Hematopoietic multipotent progenitor cell treated with erythropoietin and hydrocortisone succinate and interleukin-3 and kit ligand, for 8 days (in vitro differentiated cells): Measurements from ENCODE around the gene PANK2.
A peak's percentile ranks its signal among the peaks of the same experiment; 100 is the strongest.
"Not testable (repeated sequence)": the region's sequence is repeated elsewhere in the genome, so short reads cannot be mapped to it uniquely, and the experiment has no call there.

Source experiments
- DNase-seq: peaks from one replicate; pipeline ENCODE4 v3.0.0-alpha.2; 2015

PANK2 gene

DNA sequence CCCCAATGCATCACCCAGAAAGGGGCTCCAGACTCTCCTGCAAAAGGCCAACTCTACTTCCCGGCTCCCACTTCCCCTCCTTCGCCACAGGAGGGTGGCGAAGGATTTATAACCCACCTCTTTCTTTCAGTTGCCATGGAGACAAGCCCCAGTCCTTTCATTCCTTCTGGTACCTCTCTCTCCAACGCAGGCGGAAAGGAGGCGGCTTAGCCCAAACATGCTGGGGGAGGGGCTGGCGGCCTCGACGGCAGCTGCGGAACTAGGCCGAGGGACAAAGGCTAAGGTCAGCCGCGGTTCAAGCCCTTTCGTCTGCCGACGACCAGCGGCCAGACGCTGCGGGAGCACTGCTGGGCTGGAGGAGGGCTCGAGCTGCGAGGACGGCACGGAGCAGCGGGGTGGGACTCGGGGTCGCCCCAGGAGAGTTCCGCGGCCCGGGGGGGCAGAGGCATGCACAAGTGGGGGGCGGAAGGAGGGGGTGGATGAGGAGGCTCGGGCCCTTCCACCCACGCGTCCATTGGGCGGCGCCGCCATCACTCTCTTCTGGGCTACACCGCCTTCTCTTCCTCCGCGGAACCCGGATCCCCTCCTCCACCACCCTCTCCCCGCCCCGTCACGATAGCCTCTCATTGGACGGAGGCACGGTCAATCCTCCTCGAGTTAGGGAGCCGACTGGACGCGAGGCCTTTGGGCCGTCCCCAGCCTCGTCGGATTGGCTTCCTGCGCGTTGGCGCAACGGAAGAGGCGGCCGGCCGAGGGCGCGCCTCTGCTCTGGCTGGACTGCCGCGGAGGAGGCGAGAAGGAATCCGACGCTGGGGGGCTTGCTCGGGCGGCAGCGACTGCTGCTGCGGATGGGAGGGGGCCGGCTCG lies at the start of gene PANK2:
Gene PANK2 (plus strand): TSS at position 766 of the 867 bp plus-strand sequence.
- DNase-seq = peak; percentile 99

DNA sequence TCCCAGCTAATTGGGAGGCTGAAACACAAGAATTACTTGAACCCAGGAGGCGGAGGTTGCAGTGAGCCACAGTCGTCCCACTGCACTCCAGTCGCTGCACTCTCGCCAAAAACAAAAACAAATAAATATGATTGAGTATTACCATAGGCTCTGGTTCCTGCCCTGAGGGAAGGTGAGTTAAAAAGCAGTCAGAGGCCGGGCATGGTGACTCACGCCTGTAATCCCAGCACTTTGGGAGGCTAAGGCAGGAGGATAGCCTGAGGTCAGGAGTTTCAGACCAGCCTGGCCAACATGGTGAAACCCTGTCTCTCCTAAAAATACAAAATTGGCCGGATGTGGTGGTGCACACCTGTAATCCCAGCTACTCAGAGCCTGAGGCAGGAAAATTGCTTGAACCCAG lies 49.0 kb upstream of the PANK2 start:
- not testable (repeated sequence) for DNase-seq

DNA sequence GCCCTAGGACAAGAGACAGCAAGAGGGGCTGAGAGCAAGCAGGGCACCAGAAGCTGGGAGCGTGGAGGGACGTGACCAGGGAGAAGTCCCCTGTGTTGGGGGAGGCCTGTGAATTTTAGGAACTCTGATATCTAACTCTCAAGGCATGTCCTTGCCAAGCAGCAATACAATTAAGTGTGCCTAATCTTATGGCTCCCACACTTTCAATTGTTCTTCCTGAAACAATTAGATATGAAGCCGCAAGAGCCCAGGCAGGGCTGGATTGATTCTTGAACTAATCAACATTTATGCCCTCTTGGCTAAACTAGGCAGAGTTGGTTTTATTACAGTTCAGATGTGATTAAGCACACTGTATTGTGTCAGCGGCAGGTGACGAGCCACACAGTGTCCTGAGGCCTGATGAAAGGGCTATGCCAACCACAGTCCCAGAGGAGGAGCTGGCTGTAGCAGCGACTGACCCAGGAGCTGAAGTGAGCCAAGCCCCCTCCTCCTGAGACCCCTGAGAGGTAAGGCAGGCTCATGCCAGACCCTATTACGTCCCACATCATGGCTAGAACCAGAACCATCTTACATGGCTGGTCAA lies 46.7 kb upstream of the PANK2 start:
- peak; percentile 98 for DNase-seq

- peak; percentile 77 for DNase-seq
Observed at GRCh38 chr20:3843490-3843889, 45.7 kb upstream of the PANK2 start.

- DNase-seq = not testable (repeated sequence)
Observed at GRCh38 chr20:3843990-3844619, 45.1 kb upstream of the PANK2 start.

- DNase-seq = no peak
Observed at GRCh38 chr20:3846378-3846739, 42.8 kb upstream of the PANK2 start.

GRCh38 chr20:3846740-3847428 lies 42.3 kb upstream of the PANK2 start, which contains the start of gene MAVS:
Gene MAVS, plus strand, starts transcription at chr20:3846834. Its CDS starts 7,791 bp downstream, at chr20:3854625.
- DNase-seq = peak; percentile 81

DNA sequence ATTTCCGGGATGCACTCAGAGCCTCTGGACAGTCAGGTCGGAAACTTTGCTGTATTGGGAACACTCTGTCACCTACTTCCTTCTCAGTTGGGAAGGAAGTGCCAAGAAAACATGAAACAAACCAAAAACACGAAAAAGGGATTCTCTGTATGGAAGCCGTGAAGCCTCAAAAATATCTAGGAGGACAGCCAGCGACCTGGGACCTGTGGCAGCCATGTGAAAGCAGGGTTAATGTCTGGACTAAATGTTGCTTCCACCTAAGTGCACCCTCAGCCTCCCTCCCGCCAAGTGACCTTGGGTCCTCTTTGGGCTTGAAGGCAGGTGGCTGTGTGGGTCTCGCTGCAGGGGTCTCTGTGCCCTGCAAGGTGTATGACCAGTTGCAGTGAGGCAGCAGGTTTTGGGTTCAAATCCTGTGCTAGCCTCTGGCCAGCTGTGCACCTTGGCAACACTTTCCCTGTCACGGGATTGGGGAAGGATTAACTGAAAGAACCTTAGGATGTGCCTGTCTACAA lies 41.7 kb upstream of the PANK2 start:
- DNase-seq = no peak

- no peak for DNase-seq
Observed at GRCh38 chr20:3848565-3848964, 40.6 kb upstream of the PANK2 start.

GRCh38 chr20:3854462-3854871 lies 34.7 kb upstream of the PANK2 start:
- no peak for DNase-seq

DNA sequence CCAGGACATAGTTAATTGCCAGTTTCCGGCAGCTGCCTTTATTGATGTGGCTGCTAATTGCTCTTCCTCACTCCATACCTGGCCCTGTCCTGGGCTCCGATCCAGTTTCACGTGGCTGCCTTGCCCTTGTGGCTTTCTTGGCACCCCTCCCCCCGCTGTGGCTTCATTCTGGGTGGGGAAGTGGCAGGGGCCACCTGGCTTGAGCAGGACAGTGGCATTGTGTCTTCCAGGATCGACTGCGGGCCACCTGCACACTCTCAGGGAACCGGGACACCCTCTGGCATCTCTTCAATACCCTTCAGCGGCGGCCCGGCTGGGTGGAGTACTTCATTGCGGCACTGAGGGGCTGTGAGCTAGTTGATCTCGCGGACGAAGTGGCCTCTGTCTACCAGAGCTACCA lies 31.8 kb upstream of the PANK2 start:
- DNase-seq = no peak

- no peak for DNase-seq
Observed at GRCh38 chr20:3858689-3859088, 30.5 kb upstream of the PANK2 start.

- no peak for DNase-seq
Observed at GRCh38 chr20:3861191-3861590, 28.0 kb upstream of the PANK2 start.

GRCh38 chr20:3862333-3862732 lies 26.9 kb upstream of the PANK2 start:
- DNase-seq = no peak

DNA sequence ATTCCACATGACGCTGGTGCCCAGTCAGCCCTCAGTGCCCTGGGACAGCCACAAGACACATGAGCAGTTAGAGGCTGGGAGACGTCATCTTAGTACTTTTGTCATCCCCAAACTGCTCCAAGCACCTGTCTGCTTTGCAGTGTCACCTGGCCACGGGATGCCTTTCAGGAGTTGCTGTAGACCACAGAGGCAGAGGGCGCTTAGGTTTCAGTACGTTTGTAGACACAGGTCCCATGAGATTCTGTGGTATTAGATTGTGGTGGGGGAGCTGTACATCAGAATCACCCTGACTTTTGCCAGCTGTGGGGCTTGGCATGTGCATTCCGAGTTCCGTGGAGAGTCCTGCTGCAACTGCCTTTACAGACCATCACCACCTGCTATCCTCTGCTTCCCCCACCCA lies 25.9 kb upstream of the PANK2 start:
- DNase-seq = no peak

DNA sequence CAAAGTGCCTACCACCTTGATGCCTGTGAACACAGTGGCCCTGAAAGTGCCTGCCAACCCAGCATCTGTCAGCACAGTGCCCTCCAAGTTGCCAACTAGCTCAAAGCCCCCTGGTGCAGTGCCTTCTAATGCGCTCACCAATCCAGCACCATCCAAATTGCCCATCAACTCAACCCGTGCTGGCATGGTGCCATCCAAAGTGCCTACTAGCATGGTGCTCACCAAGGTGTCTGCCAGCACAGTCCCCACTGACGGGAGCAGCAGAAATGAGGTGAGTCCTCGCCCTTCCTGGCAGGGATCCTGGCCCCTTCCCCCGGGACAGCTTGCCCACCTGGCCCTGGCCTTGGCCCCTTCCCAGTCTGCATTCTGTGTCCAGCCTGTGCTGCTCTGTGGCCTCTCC lies 24.7 kb upstream of the PANK2 start:
- DNase-seq = no peak

DNA sequence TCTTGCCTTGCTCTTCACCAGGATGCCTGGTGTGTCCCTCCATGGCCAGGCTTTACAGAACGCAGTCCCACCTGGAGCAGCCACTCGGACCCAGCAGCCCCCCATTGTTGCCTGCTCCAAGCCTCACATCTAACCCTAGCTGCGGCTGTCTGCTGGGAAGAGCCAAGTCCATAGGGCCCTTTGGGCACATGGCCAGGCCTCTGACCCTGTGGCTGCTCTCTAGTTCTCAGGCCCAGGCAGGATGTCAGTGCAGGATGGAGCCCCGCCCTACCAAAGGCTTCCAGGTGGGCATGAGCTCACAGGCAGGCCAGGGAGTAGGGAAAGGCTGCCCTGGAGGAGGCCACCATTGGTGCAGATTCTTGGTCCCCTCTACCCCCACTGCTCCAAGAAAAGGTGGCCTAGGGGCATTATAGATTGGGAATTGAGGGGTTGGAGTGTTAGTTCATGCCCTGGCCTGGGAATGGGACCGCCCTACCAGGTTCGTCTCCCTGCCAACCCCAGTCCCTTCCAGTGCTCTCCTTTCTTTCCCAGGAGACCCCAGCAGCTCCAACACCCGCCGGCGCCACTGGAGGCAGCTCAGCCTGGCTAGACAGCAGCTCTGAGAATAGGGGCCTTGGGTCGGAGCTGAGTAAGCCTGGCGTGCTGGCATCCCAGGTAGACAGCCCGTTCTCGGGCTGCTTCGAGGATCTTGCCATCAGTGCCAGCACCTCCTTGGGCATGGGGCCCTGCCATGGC lies 23.9 kb upstream of the PANK2 start:
- no peak for DNase-seq

DNA sequence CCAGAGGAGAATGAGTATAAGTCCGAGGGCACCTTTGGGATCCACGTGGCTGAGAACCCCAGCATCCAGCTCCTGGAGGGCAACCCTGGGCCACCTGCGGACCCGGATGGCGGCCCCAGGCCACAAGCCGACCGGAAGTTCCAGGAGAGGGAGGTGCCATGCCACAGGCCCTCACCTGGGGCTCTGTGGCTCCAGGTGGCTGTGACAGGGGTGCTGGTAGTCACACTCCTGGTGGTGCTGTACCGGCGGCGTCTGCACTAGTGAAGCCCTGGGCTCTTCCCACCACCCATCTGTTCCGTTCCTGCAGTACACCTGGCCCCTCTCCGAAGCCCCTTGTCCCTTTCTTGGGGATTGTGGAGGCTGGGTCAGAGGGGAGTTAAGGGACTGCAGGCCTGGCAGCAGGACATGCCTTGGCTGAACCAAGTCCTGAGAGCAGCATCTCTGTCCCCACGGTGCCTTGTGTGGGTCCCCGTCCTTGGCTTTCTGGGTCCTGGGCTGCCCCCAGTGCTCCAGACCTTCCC lies 23.2 kb upstream of the PANK2 start:
- no peak for DNase-seq

DNA sequence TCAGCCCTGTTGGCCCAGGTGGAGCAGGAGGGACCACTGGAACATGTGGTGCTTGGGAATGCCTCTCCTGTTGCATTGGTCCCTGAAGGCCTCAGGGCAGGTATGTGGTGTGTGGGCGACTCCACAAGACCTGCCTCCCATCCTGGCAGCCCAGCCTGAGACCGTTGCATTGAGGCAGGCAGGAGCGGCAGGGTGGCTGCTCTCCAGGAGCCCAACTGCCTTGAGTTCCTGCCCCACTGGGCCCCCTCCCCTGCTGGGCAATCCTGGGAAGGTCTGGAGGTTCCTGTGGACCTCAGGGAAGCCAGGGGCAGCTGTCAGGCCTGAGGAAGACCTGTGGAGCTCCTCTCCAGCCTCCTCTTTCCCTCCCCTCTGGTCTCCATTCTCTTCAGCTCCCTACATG lies 22.7 kb upstream of the PANK2 start:
- DNase-seq = no peak

DNA sequence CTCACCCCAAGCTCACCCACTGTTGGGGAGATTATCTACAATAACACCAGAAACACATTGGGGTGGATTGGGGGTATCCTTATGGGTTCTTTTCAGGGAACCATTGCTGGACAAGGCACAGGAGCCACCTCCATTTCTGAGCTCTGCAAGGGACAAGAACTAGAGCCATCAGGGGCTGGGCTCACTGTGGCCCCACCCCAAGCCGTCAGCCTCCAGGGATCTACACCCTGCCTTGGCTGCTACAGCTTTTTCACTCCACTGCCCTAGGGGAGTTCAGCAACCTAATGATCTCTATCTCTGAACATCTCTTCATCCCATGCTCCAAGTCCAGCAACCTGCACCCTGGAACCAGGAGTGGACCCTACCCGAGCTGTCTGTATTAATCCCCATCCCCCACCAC lies 21.4 kb upstream of the PANK2 start:
- DNase-seq = no peak

DNA sequence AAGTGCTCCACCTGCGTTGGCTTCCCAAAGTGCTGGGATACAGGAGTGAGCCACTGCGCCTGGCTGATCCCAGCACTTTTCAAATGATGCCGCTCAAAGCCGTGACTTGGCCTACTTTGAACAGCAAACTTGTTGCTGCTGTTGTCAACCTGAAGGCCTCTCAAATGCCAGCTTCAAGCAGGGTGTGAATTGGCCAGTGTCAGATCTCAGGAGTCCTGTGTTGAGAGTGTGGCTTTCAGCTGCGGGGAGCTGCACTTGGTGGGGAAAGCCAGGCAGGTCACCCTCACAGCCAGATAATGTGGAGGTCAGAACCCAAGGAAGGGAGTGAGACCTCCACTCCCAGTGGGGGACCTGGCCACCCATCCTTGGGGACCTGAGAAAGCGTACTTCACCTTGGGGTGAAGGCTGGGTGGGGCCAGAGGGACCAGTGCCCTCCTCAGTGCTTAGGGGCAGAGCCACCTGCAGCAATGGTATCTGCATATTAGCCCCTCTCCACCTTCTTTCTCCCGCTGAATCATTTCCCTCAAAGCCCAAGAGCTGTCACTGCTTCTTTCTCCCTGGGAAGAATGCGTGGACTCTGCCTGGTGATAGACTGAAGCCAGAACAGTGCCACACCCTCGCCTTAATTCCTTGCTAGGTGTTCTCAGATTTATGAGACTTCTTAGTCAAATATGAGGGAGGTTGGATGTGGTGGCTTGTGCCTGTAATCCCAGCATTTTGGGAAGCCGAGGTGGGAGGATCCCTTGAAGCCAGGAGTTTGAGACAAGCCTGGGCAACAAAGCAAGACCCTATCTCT lies 19.1 kb upstream of the PANK2 start:
- DNase-seq = no peak
